Natural killer cell (primary cell): Measurements from ENCODE around the gene SLC22A23. TPM values are rescaled to one million over a fixed set of nuclear protein-coding genes. Genes with fewer than 3 reads are reported as not detected.

ENCODE experiments used
- ATAC-seq, 3 donors: fragments of 150-1000 bp in 2 of 3; fragments of 200-7000 bp in 1 of 3; cut with Tn5 transposase; 1 replicate in 1 of 3; 2 replicates in 2 of 3; pipeline ENCODE4 v1.10.0; 2021; ENCODE audit warnings: mild to moderate bottlenecking in 2 of 3, moderate library complexity in 2 of 3
- DNase-seq, 2 donors: peaks; one replicate each; pipeline versions ENCODE4 v3.0.0 to v3.0.0-alpha.2; 2013 to 2021; ENCODE audit warnings: mixed read lengths in 1 of 2
- H3K27ac ChIP-seq: one replicate; pipeline ENCODE4 v1.5.1; 2013; ENCODE audit warnings: mild to moderate bottlenecking, low read length
- H3K27me3 ChIP-seq: one replicate; pipeline ENCODE4 v1.6.1; 2013; ENCODE audit warnings: low read length; ENCODE audit not compliant: control insufficient read depth, insufficient read depth
- H3K36me3 ChIP-seq: one replicate; pipeline ENCODE4 v1.6.1; 2013; ENCODE audit warnings: low read length; ENCODE audit not compliant: control insufficient read depth, insufficient read depth
- H3K4me1 ChIP-seq: one replicate; pipeline ENCODE4 v1.6.1; 2013; ENCODE audit warnings: low read length; ENCODE audit not compliant: control insufficient read depth, insufficient read depth
- H3K4me3 ChIP-seq: one replicate; pipeline ENCODE4 v1.5.1; 2013; ENCODE audit warnings: low read length
- H3K9me3 ChIP-seq: one replicate; pipeline ENCODE4 v1.6.1; 2013; ENCODE audit warnings: low read length; ENCODE audit not compliant: control insufficient read depth, insufficient read depth
- H3K27ac Mint-ChIP-seq, 2 donors: one replicate each; pipeline ENCODE4 v1.8.0; 2022; ENCODE audit warnings: mild to moderate bottlenecking in 2 of 2, mixed read lengths in 2 of 2, moderate library complexity in 1 of 2
- H3K27me3 Mint-ChIP-seq, 2 donors: one replicate each; pipeline ENCODE4 v1.8.0; 2022; ENCODE audit warnings: low read depth in 2 of 2, mixed read lengths in 2 of 2
- H3K36me3 Mint-ChIP-seq: one replicate; pipeline ENCODE4 v1.8.0; 2022; ENCODE audit warnings: mixed read lengths
- H3K4me1 Mint-ChIP-seq, 2 donors: one replicate each; pipeline ENCODE4 v1.8.0; 2022; ENCODE audit warnings: mixed read lengths in 2 of 2
- H3K4me3 Mint-ChIP-seq: one replicate; pipeline ENCODE4 v1.8.0; 2022; ENCODE audit warnings: mild to moderate bottlenecking, moderate library complexity, mixed read lengths
- H3K9me3 Mint-ChIP-seq, 2 donors: one replicate each; pipeline ENCODE4 v1.8.0; 2022; ENCODE audit warnings: mixed read lengths in 2 of 2
- CTCF ChIP-seq: fragments of 200-600 bp; IDR thresholded peaks from one replicate; pipeline ENCODE4 v1.8.0; 2022; ENCODE audit warnings: antibody characterized with exemption
- WGBS: methylation state at CpG from one replicate; pipeline ENCODE4 v1.1.7; 2013; ENCODE audit warnings: missing lambda C conversion rate; ENCODE audit not compliant: insufficient coverage; 5-methylcytosine and 5-hydroxymethylcytosine counted together
- intact Hi-C: fragments of 100-400 bp; cut with micrococcal nuclease; formaldehyde crosslinking; loops from one replicate; pipeline ENCODE4 v1.14.2; 2022
- total RNA-seq, 4 donors: library from RNA; stranded (reverse); fragments of 120-200 nt in 1 of 4; gene quantifications; one replicate each; pipeline versions ENCODE4 v1.2.3 to v1.2.4, GENCODE V29; 2013 to 2022

The SLC22A23 gene
- total RNA-seq, 3 donors from 2014 or later (not counting 1 experiment from before 2014, with no cell fraction given) = 0.24 to 0.79 (median 0.38) TPM

DNA sequence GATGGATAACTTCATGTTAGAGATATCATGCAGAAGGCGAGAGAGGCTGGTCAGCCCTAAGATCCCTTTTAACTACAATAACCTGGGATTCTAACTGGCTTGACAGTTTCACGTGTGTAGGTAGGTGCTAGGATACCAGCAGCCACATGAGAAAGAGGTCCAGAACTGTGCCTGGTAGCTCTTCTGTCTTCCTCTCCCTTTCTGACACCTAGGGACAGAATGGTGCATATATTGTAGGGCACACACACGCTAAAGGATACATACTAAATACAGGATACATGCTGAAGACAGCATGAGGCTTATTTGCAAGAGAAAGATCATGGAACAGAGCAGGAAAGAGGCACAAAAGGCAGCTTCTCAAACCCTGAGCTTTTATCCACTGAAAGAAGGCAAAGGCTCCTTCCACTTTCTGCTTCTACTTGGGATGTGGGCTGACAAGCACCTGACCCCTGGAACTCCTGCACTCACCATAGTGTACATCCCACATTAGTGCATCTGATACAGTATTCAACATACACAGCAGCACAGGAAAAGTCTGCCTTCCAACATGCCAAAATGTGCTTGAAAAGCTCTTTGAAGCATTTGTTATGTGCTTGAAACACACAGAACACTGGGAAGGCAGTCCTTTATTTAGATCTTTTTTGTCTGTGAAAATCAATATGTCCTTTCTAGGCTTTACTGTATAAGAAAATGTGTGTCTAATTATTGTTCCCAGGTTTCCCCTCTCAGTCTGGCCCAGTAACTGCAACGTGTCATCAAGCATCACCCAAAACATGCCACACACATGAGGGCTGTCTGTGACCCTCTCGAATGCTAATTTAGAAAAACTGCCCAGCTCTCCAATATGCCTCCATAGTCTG lies 3.2 kb downstream of the SLC22A23 start:
- H3K27me3 Mint-ChIP-seq = peaks cover 30 to 33% of the 10 kb centered on the region in 2 donors
- no peaks in the 10 kb centered on the region for H3K36me3 Mint-ChIP-seq
- H3K4me3 Mint-ChIP-seq = no peak overlapping the region
- WGBS = 82% methylated on average over 5 of the region's 5 CpGs
- no peak overlapping the region for H3K27ac Mint-ChIP-seq
- Histone ChIP-seq H3K4me3 (no peak overlapping the region), H3K27me3 (peaks cover 28% of the 10 kb centered on the region), H3K36me3 (no peaks in the 10 kb centered on the region), H3K9me3 (no peaks in the 10 kb centered on the region), H3K4me1 (peaks cover 14% of the 10 kb centered on the region), H3K27ac (no peak overlapping the region)
- TF ChIP-seq CTCF = no peak
- DNase-seq (no peak), ATAC-seq (no peak)
- H3K4me1 Mint-ChIP-seq = peaks cover 7% of the 10 kb centered on the region in 2 donors
- intact Hi-C loops = no loop called here
- no peaks in the 10 kb centered on the region for H3K9me3 Mint-ChIP-seq

DNA sequence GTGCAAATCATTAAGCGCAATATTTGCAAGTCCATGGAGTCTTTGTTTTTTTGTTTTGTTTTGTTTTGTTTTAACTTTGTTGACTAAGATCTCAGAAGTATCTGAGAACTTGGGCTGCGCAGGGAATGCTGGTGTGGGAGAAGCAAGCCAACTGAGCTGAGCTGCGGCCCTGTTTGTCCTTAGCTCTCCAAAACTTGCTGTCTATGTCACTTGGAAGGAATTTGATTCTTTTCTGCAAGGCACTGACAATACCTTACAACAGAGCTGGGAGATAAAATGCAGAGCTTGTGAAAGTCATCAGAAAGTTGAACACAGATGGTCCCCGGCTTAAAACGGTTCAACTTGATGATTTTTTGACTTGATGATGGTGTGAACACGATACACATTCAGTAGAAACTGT lies 5.4 kb downstream of the SLC22A23 start:
- Histone ChIP-seq H3K9me3 (no peaks in the 10 kb centered on the region), H3K4me1 (peaks cover 11% of the 10 kb centered on the region), H3K36me3 (no peaks in the 10 kb centered on the region), H3K27ac (no peak overlapping the region), H3K4me3 (no peak overlapping the region), H3K27me3 (peaks cover 28% of the 10 kb centered on the region)
- Mint-ChIP-seq H3K4me3 (no peak overlapping the region), H3K27me3 (peaks cover 22 to 24% of the 10 kb centered on the region in 2 donors), H3K27ac (no peak overlapping the region), H3K36me3 (no peaks in the 10 kb centered on the region), H3K9me3 (no peaks in the 10 kb centered on the region), H3K4me1 (no peaks in the 10 kb centered on the region)
- ATAC-seq (no peak), DNase-seq (no peak)
- 89% methylated on average over 6 of the region's 6 CpGs for WGBS
- TF ChIP-seq CTCF = no peak
- intact Hi-C loops = no loop called here

DNA sequence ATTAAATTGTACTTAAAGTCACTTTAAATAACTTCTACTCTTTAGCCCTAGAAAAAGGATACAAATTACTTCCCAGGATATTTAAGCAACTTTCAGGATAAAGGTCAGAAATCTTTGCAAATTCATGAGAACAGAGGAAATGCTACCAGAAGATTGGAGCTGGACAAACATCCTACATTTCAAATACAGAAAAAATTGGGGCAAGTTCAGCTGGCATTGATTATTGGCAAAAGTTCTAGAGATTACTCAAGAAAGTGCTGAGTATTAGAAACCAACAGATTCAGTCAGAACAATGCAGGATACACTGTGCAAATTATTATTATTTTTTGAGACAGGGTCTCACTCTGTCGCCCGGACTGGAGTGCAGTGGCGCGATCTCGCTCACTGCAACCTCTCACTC lies 6.0 kb downstream of the SLC22A23 start:
- H3K27ac ChIP-seq = no peak overlapping the region
- Mint-ChIP-seq H3K9me3 (no peaks in the 10 kb centered on the region), H3K4me3 (no peak overlapping the region), H3K36me3 (no peaks in the 10 kb centered on the region), H3K27ac (no peak overlapping the region), H3K27me3 (peaks cover 22 to 24% of the 10 kb centered on the region in 2 donors), H3K4me1 (no peaks in the 10 kb centered on the region)
- no peaks in the 10 kb centered on the region for H3K36me3 ChIP-seq
- 96% methylated on average over 5 of the region's 5 CpGs for WGBS
- no peak for DNase-seq
- H3K4me1 ChIP-seq = peaks cover 8% of the 10 kb centered on the region
- H3K4me3 ChIP-seq = no peak overlapping the region
- intact Hi-C loops = no loop called here
- ATAC-seq = no peak
- TF ChIP-seq CTCF = no peak
- peaks cover 26% of the 10 kb centered on the region for H3K27me3 ChIP-seq
- H3K9me3 ChIP-seq = no peaks in the 10 kb centered on the region
